OCI-LY1 (cell line): ENCODE results near the gene CFP.
A peak's percentile ranks its signal among the peaks of the same experiment; 100 is the strongest.

Experiments used
- H2AFZ ChIP-seq: fragments of 200-600 bp; sonication (generic), shearing (Covaris generic); 2 replicates; pipeline ENCODE4 v1.6.0; 2014; ENCODE audit warnings: antibody characterized with exemption, mild to moderate bottlenecking, low read length
- H3F3A ChIP-seq: fragments of 200-600 bp; sonication (generic), shearing (Covaris generic); 2 replicates; pipeline ENCODE4 v1.6.0; 2014; ENCODE audit warnings: mild to moderate bottlenecking, antibody characterized with exemption, low read length, moderate library complexity; ENCODE audit not compliant: insufficient read depth
- H3K27ac ChIP-seq: fragments of 200-600 bp; sonication (generic); 2 replicates; pipeline ENCODE4 v1.5.1; 2014; ENCODE audit warnings: low read length, mixed run types, mild to moderate bottlenecking, low read depth; ENCODE audit not compliant: poor library complexity, severe bottlenecking
- H3K27me3 ChIP-seq: fragments of 200-600 bp; sonication (generic); 2 replicates; pipeline ENCODE4 v1.6.0; 2014; ENCODE audit warnings: antibody characterized with exemption, mild to moderate bottlenecking, low read length, moderate library complexity; ENCODE audit not compliant: insufficient read depth
- H3K36me3 ChIP-seq: fragments of 200-600 bp; sonication (generic); 2 replicates; pipeline ENCODE4 v1.6.1; 2014; ENCODE audit warnings: mild to moderate bottlenecking, antibody characterized with exemption, low read length, moderate library complexity, mixed read lengths; ENCODE audit not compliant: insufficient read depth
- H3K4me1 ChIP-seq: fragments of 200-600 bp; sonication (generic); 2 replicates; pipeline ENCODE4 v1.5.1; 2014; ENCODE audit warnings: mild to moderate bottlenecking, low read length, moderate library complexity; ENCODE audit not compliant: insufficient read depth, severe bottlenecking
- H3K4me2 ChIP-seq: fragments of 200-600 bp; sonication (generic), shearing (Covaris generic); 2 replicates; pipeline ENCODE4 v1.6.1; 2014; ENCODE audit warnings: low read length
- H3K4me3 ChIP-seq: fragments of 200-600 bp; sonication (generic); 2 replicates; pipeline ENCODE4 v1.5.1; 2014; ENCODE audit warnings: low read length, low read depth, mild to moderate bottlenecking, mixed read lengths; ENCODE audit not compliant: poor library complexity, severe bottlenecking
- H3K79me2 ChIP-seq: fragments of 200-600 bp; shearing (Covaris generic); 2 replicates; pipeline ENCODE4 v1.6.1; 2016; ENCODE audit warnings: mixed run types, low read length, mixed read lengths; ENCODE audit not compliant: insufficient read depth
- H3K9ac ChIP-seq: fragments of 200-600 bp; sonication (generic), shearing (Covaris generic); 2 replicates; pipeline ENCODE4 v1.6.1; 2014; ENCODE audit warnings: mild to moderate bottlenecking, low read length, mixed read lengths
- H3K9me2 ChIP-seq: fragments of 200-600 bp; sonication (generic), shearing (Covaris generic); 2 replicates; pipeline ENCODE4 v1.6.1; 2014; ENCODE audit warnings: low read depth, mild to moderate bottlenecking, low read length, mixed read lengths
- H3K9me3 ChIP-seq: fragments of 200-600 bp; shearing (Covaris generic); 2 replicates; pipeline ENCODE4 v1.6.1; 2014; ENCODE audit warnings: low read length, mixed read lengths
- H4K20me1 ChIP-seq: fragments of 200-600 bp; sonication (generic), shearing (Covaris generic); 2 replicates; pipeline ENCODE4 v1.6.0; 2016; ENCODE audit warnings: mild to moderate bottlenecking, low read length; ENCODE audit not compliant: insufficient read depth
- CTCF ChIP-seq: fragments of 200-600 bp; sonication (generic), shearing (Covaris generic); IDR thresholded peaks from 2 replicates; pipeline ENCODE4 v1.5.1; 2017; ENCODE audit warnings: mild to moderate bottlenecking, antibody characterized with exemption, low read length, moderate library complexity, mixed read lengths
- EZH2 ChIP-seq: fragments of 200-600 bp; sonication (generic), shearing (Covaris generic); IDR thresholded peaks from 2 replicates; pipeline ENCODE4 v1.8.0; 2017; ENCODE audit warnings: borderline replicate concordance, mixed run types, mild to moderate bottlenecking, antibody characterized with exemption, low read length, moderate library complexity, mixed read lengths

Gene CFP

GRCh38 chrX:47649271-47649670, 19.5 kb upstream of the CFP start:
- H2AFZ ChIP-seq, result no peak overlapping the region
- no peaks in the 10 kb centered on the region for H3K27me3 ChIP-seq
- peak overlapping the region; percentile 86 for H3K9ac ChIP-seq
- H4K20me1 ChIP-seq, result no peaks in the 10 kb centered on the region
- no peaks in the 10 kb centered on the region for H3K9me3 ChIP-seq
- H3K9me2 ChIP-seq, result no peaks in the 10 kb centered on the region
- peaks cover 23% of the 10 kb centered on the region for H3K4me1 ChIP-seq
- H3K27ac ChIP-seq, result peak overlapping the region; percentile 21
- no peaks in the 10 kb centered on the region for H3F3A ChIP-seq
- H3K4me3 ChIP-seq, result peak overlapping the region; percentile 94
- H3K4me2 ChIP-seq, result peak overlapping the region; percentile 82
- no peak for TF ChIP-seq CTCF
- no peak for TF ChIP-seq EZH2
- H3K79me2 ChIP-seq, result no peaks in the 10 kb centered on the region
- peaks cover 23% of the 10 kb centered on the region for H3K36me3 ChIP-seq

- Histone ChIP-seq H3F3A (no peaks in the 10 kb centered on the region), H3K4me2 (peak overlapping the region; percentile 82; the same call in 1 of the 2 replicates), H3K4me1 (peaks cover 23% of the 10 kb centered on the region), H3K9ac (no peak overlapping the region), H3K27ac (no peak overlapping the region), H2AFZ (no peak overlapping the region), H3K9me3 (no peaks in the 10 kb centered on the region), H4K20me1 (no peaks in the 10 kb centered on the region), H3K9me2 (no peaks in the 10 kb centered on the region), H3K27me3 (no peaks in the 10 kb centered on the region), H3K79me2 (no peaks in the 10 kb centered on the region), H3K36me3 (peaks cover 21% of the 10 kb centered on the region), H3K4me3 (no peak overlapping the region)
- TF ChIP-seq CTCF, result no peak
- no peak for TF ChIP-seq EZH2
Observed at GRCh38 chrX:47648376-47648775, 18.6 kb upstream of the CFP start.

GRCh38 chrX:47646636-47647035, 16.9 kb upstream of the CFP start:
- peaks cover 22% of the 10 kb centered on the region for H3K4me1 ChIP-seq
- H3K9me2 ChIP-seq, result no peaks in the 10 kb centered on the region
- no peak overlapping the region for H3K27ac ChIP-seq
- H3K27me3 ChIP-seq, result no peaks in the 10 kb centered on the region
- no peaks in the 10 kb centered on the region for H3K79me2 ChIP-seq
- H3K9me3 ChIP-seq, result no peaks in the 10 kb centered on the region
- no peak overlapping the region for H3K4me3 ChIP-seq
- no peak overlapping the region for H2AFZ ChIP-seq
- no peak overlapping the region for H3K4me2 ChIP-seq
- H3K9ac ChIP-seq, result no peak overlapping the region
- H3K36me3 ChIP-seq, result peaks cover 26% of the 10 kb centered on the region
- no peaks in the 10 kb centered on the region for H4K20me1 ChIP-seq
- TF ChIP-seq CTCF (no peak), EZH2 (no peak)
- no peaks in the 10 kb centered on the region for H3F3A ChIP-seq
